NCI-H2107 treated with DMSO at 0.1 percent for 48 hours (cell line): ENCODE measurements around the gene EVC.

ENCODE experiments used
- DNase-seq: peaks from one replicate; lab custom pipeline; 2025; ENCODE audit not compliant: unreplicated experiment; lab: John Stamatoyannopoulos, UW

The EVC gene

GRCh38 chr4:5710961-5711478, at the start of gene EVC:
Gene EVC, plus strand, starts transcription at chr4:5711201. Its CDS starts 180 bp downstream, at chr4:5711381.
- no peak for DNase-seq

- DNase-seq: no peak
Observed at GRCh38 chr4:5661237-5661636, 49.8 kb upstream of the EVC start.

GRCh38 chr4:5662555-5662954, 48.4 kb upstream of the EVC start:
- no peak for DNase-seq

- no peak for DNase-seq
Observed at GRCh38 chr4:5664778-5665177, 46.2 kb upstream of the EVC start.

- DNase-seq: no peak
Observed at GRCh38 chr4:5666741-5667140, 44.3 kb upstream of the EVC start.

- no peak for DNase-seq
Observed at GRCh38 chr4:5676763-5677162, 34.2 kb upstream of the EVC start.

GRCh38 chr4:5678977-5679376, 32.0 kb upstream of the EVC start:
- no peak for DNase-seq

GRCh38 chr4:5683566-5683965, 27.4 kb upstream of the EVC start:
- DNase-seq: no peak

GRCh38 chr4:5685296-5685695, 25.7 kb upstream of the EVC start:
- DNase-seq: no peak

- DNase-seq: no peak
Observed at GRCh38 chr4:5686338-5686737, 24.7 kb upstream of the EVC start.

GRCh38 chr4:5689065-5689464, 21.9 kb upstream of the EVC start:
- no peak for DNase-seq

GRCh38 chr4:5691491-5692132, 19.4 kb upstream of the EVC start:
- no peak for DNase-seq

- DNase-seq: no peak
Observed at GRCh38 chr4:5693871-5694270, 17.1 kb upstream of the EVC start.

GRCh38 chr4:5696341-5696740, 14.7 kb upstream of the EVC start:
- DNase-seq: no peak

GRCh38 chr4:5700459-5700858, 10.5 kb upstream of the EVC start:
- no peak for DNase-seq

GRCh38 chr4:5701971-5702370, 9.0 kb upstream of the EVC start:
- no peak for DNase-seq

- no peak for DNase-seq
Observed at GRCh38 chr4:5703831-5704230, 7.2 kb upstream of the EVC start.

GRCh38 chr4:5704276-5704675, 6.7 kb upstream of the EVC start:
- no peak for DNase-seq

GRCh38 chr4:5705647-5706320, 5.2 kb upstream of the EVC start:
- no peak for DNase-seq

GRCh38 chr4:5706486-5707290, 4.3 kb upstream of the EVC start:
- no peak for DNase-seq

- no peak for DNase-seq
Observed at GRCh38 chr4:5707366-5707765, 3.6 kb upstream of the EVC start.
